Measurements from ENCODE around the gene SERPINB12. TPM values are rescaled to one million over a fixed set of nuclear protein-coding genes. Genes with fewer than 3 reads are reported as not detected.

SERPINB12 gene
- total RNA-seq, 2 experiments from 2014 or later, result not detected

DNA sequence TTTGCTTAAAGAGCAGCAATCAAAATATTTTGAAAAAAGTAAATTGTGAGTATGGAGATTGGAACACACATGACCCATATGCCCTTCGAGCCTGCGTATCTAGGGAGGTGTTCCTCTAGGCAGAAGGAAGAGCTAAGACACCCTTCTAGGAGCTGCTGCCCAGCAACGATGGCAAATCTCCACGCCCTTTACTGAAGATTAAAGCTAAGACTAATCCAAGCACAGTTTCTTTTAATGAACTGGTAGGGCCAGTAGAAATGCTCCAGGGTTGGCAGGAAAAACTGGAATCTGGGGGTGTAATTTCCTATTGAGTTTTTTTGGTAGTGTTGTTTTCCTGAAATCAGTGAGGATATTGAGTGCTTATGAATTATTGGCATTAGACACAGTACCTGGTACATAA, 44.3 kb downstream of the SERPINB12 start:
- H3K27me3 Mint-ChIP-seq, result peaks cover 3% of the 10 kb centered on the region
- DNase-seq, result no peak
- no peaks in the 10 kb centered on the region for H3K9me3 Mint-ChIP-seq
- POLR2A ChIA-PET, result no interaction called here
- H3K27ac Mint-ChIP-seq, result no peak overlapping the region
- H3K4me3 Mint-ChIP-seq, result no peak overlapping the region
- no peaks in the 10 kb centered on the region for H3K4me1 Mint-ChIP-seq (ENCODE audit: low read depth)
- H3K36me3 Mint-ChIP-seq, result no peaks in the 10 kb centered on the region
- CTCF ChIA-PET, result no interaction called here
- intact Hi-C loops (cut with micrococcal nuclease), result no loop called here

GRCh38 chr18:63586966-63587365, 44.8 kb downstream of the SERPINB12 start, which contains the start of gene SERPINB13:
Gene SERPINB13, plus strand, starts transcription at chr18:63587343. Its CDS starts 1,325 bp downstream, at chr18:63588668.
- CTCF ChIA-PET, result no interaction called here
- POLR2A ChIA-PET, result no interaction called here
- no peak for DNase-seq
- H3K9me3 Mint-ChIP-seq, result no peaks in the 10 kb centered on the region
- peaks cover 3% of the 10 kb centered on the region for H3K27me3 Mint-ChIP-seq
- intact Hi-C loops (cut with micrococcal nuclease), result no loop called here
- H3K4me3 Mint-ChIP-seq, result no peak within 1 kb of the TSS
- H3K36me3 Mint-ChIP-seq, result no peaks in the 10 kb centered on the region
- H3K4me1 Mint-ChIP-seq (ENCODE audit: low read depth), result no peaks in the 10 kb centered on the region
- no peak within 1 kb of the TSS for H3K27ac Mint-ChIP-seq

GRCh38 chr18:63588909-63589308, 46.7 kb downstream of the SERPINB12 start:
- no peak overlapping the region for H3K4me3 Mint-ChIP-seq
- ChIA-PET CTCF (no interaction called here), POLR2A (no interaction called here)
- H3K27ac Mint-ChIP-seq, result no peak overlapping the region
- no peaks in the 10 kb centered on the region for H3K4me1 Mint-ChIP-seq (ENCODE audit: low read depth)
- no peak for DNase-seq
- H3K9me3 Mint-ChIP-seq, result no peaks in the 10 kb centered on the region
- intact Hi-C loops (cut with micrococcal nuclease), result no loop called here
- peaks cover 5% of the 10 kb centered on the region for H3K27me3 Mint-ChIP-seq
- no peaks in the 10 kb centered on the region for H3K36me3 Mint-ChIP-seq

GRCh38 chr18:63590373-63590772, 48.2 kb downstream of the SERPINB12 start:
- no peaks in the 10 kb centered on the region for H3K4me1 Mint-ChIP-seq (ENCODE audit: low read depth)
- H3K9me3 Mint-ChIP-seq, result no peaks in the 10 kb centered on the region
- H3K27me3 Mint-ChIP-seq, result peaks cover 6% of the 10 kb centered on the region
- intact Hi-C loops (cut with micrococcal nuclease), result no loop called here
- H3K4me3 Mint-ChIP-seq, result no peak overlapping the region
- no peak for DNase-seq
- POLR2A ChIA-PET, result no interaction called here
- H3K36me3 Mint-ChIP-seq, result no peaks in the 10 kb centered on the region
- CTCF ChIA-PET, result no interaction called here
- no peak overlapping the region for H3K27ac Mint-ChIP-seq

DNA sequence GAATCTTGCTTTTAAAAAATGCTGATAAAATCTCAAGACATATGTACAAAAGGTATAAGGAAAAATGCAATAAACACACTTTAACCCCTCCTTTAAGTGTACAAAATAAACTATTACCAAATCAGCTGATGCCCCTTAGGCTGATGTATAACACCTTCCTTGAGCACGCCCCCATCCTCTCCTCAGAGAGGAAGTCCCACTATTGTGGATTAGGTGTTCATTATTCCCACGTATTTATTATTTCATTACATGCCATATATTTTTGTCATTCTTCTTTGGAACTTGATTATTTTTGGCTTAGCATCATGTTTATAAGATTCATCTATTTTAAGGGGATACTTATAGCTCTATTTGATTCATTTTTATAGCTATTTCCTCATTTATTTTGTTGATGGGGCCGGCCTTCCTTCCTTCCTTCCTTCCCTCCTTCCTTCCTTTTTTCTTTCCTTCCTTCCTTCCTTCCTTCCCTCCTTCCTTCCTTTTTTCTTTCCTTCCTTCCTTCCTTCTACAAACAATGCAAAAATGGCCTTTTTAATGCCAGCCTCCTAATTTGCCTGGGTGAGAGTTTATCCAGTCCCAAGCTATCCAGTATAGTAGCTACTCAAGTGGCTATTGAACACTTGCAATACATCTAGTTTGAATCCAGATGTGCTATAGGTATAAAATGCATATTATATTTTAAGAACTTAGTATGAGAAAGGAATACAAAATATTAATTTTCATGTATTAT, 49.0 kb downstream of the SERPINB12 start:
- H3K4me1 Mint-ChIP-seq (ENCODE audit: low read depth), result no peaks in the 10 kb centered on the region
- no peak for DNase-seq
- intact Hi-C loops (cut with micrococcal nuclease), result no loop called here
- no peak overlapping the region for H3K27ac Mint-ChIP-seq
- POLR2A ChIA-PET, result interaction anchor here (0.5 kb wide), 1 partner anchor 8 kb away, joined by 3 read pairs; no protein-coding TSS in a partner anchor
- CTCF ChIA-PET, result no interaction called here
- no peaks in the 10 kb centered on the region for H3K9me3 Mint-ChIP-seq
- peaks cover 3% of the 10 kb centered on the region for H3K27me3 Mint-ChIP-seq
- no peak overlapping the region for H3K4me3 Mint-ChIP-seq
- no peaks in the 10 kb centered on the region for H3K36me3 Mint-ChIP-seq

- intact Hi-C loops (cut with micrococcal nuclease), result no loop called here
- H3K36me3 Mint-ChIP-seq, result no peaks in the 10 kb centered on the region
Measured at GRCh38 chr18:63591725-63592124, 49.6 kb downstream of the SERPINB12 start.

GRCh38 chr18:63592471-63592870, 50.3 kb downstream of the SERPINB12 start:
- Mint-ChIP-seq H3K9me3 (no peaks in the 10 kb centered on the region), H3K36me3 (no peaks in the 10 kb centered on the region), H3K4me3 (no peak overlapping the region), H3K27me3 (peaks cover 3% of the 10 kb centered on the region), H3K4me1 (ENCODE audit: low read depth) (no peaks in the 10 kb centered on the region), H3K27ac (no peak overlapping the region)
- intact Hi-C loops (cut with micrococcal nuclease), result no loop called here
- ChIA-PET CTCF (no interaction called here), POLR2A (no interaction called here)
- no peak for DNase-seq

More at GRCh38 chr18:63591725-63592124, 49.6 kb downstream of the SERPINB12 start:
- CTCF ChIA-PET, result no interaction called here
- H3K4me1 Mint-ChIP-seq (ENCODE audit: low read depth), result no peaks in the 10 kb centered on the region
- DNase-seq, result no peak
- no peak overlapping the region for H3K4me3 Mint-ChIP-seq
- H3K27me3 Mint-ChIP-seq, result peaks cover 3% of the 10 kb centered on the region
- no peak overlapping the region for H3K27ac Mint-ChIP-seq
- no peaks in the 10 kb centered on the region for H3K9me3 Mint-ChIP-seq
- POLR2A ChIA-PET, result interaction anchor here (0.5 kb wide), 1 partner anchor 9 kb away, joined by 3 read pairs; no protein-coding TSS in a partner anchor

GRCh38 chr18:63596964-63597363, 54.8 kb downstream of the SERPINB12 start:
- no peaks in the 10 kb centered on the region for H3K9me3 Mint-ChIP-seq
- H3K27me3 Mint-ChIP-seq, result peaks cover 3% of the 10 kb centered on the region
- DNase-seq, result no peak
- CTCF ChIA-PET, result no interaction called here
- no peaks in the 10 kb centered on the region for H3K4me1 Mint-ChIP-seq (ENCODE audit: low read depth)
- intact Hi-C loops (cut with micrococcal nuclease), result no loop called here
- no peaks in the 10 kb centered on the region for H3K36me3 Mint-ChIP-seq
- POLR2A ChIA-PET, result no interaction called here
- H3K4me3 Mint-ChIP-seq, result no peak overlapping the region
- H3K27ac Mint-ChIP-seq, result no peak overlapping the region

- Mint-ChIP-seq H3K27ac (no peak overlapping the region), H3K9me3 (no peaks in the 10 kb centered on the region), H3K4me3 (no peak overlapping the region), H3K4me1 (ENCODE audit: low read depth) (no peaks in the 10 kb centered on the region), H3K36me3 (no peaks in the 10 kb centered on the region), H3K27me3 (peaks cover 2% of the 10 kb centered on the region)
- POLR2A ChIA-PET, result no interaction called here
- CTCF ChIA-PET, result interaction anchor here (1.0 kb wide), 1 partner anchor 9 kb away, joined by 3 read pairs; no protein-coding TSS in a partner anchor
- no peak for DNase-seq
- intact Hi-C loops (cut with micrococcal nuclease), result no loop called here
Measured at GRCh38 chr18:63603355-63603754, 61.2 kb downstream of the SERPINB12 start.

DNA sequence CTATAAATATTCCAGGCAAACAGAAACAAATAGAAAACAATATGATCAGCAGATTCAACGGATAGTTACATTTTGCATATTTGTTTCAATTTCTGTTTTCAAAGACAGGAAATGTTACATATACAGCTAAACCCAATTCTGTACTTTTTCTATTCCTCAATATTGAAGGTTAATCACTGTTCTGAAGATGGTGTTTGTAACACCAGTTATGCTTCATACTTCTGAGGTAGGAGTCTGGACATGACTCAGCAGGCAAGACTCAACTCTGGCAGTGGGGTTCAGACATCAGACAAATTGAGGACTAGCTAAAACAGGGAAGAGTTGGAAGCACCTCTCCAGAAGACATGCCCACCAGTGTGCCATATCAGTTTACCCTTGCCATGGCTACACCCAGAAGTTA, 61.6 kb downstream of the SERPINB12 start:
- Mint-ChIP-seq H3K9me3 (no peaks in the 10 kb centered on the region), H3K27ac (no peak overlapping the region), H3K36me3 (no peaks in the 10 kb centered on the region), H3K27me3 (peaks cover 2% of the 10 kb centered on the region), H3K4me1 (ENCODE audit: low read depth) (no peaks in the 10 kb centered on the region), H3K4me3 (no peak overlapping the region)
- ChIA-PET POLR2A (no interaction called here), CTCF (interaction anchor here (1.0 kb wide), 1 partner anchor 9 kb away, joined by 3 read pairs; no protein-coding TSS in a partner anchor)
- DNase-seq, result no peak
- intact Hi-C loops (cut with micrococcal nuclease), result no loop called here

DNA sequence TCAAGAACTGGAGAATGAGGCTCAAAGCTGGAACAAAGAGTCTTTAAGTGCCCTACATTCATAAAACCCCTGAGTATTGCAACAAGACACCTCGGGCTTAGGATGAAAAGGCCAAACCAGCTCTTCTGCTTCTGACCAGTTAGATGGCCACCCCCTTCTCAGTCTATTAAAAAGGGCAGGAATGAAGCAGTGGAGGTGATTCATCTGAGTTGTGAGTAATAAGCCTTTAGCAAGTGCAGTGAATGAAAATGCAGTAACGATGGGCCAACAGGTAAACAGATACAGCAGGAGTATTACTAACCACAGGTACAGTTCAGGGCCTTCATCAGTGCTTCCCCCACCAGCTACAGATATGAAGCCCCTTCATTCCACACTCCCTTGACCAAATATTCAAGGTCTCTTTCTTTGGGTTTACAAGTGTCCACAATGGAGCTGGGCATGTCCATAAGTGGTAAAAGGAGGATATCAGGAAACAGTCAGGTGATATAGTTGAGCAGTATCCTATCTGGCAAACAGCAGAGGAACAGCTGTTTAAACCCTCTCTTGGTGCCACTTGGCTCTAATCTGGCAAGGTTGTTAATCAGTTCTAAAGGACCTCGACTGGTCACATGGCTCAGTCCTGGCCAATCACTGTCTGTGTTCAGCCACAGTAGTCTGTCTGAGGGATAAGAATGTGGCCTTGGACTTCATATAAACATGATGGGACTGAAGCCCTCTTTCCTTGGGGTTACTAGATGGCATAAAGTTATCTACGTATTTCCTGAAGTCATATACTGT, 62.8 kb downstream of the SERPINB12 start:
- H3K27ac Mint-ChIP-seq, result no peak overlapping the region
- intact Hi-C loops (cut with micrococcal nuclease), result no loop called here
- no peaks in the 10 kb centered on the region for H3K4me1 Mint-ChIP-seq (ENCODE audit: low read depth)
- H3K4me3 Mint-ChIP-seq, result no peak overlapping the region
- no peaks in the 10 kb centered on the region for H3K9me3 Mint-ChIP-seq
- ChIA-PET POLR2A (no interaction called here), CTCF (interaction anchor here (1.2 kb wide), 1 partner anchor 27 kb away, joined by 3 read pairs; no protein-coding TSS in a partner anchor)
- no peak for DNase-seq
- peaks cover 2% of the 10 kb centered on the region for H3K27me3 Mint-ChIP-seq
- H3K36me3 Mint-ChIP-seq, result no peaks in the 10 kb centered on the region

DNA sequence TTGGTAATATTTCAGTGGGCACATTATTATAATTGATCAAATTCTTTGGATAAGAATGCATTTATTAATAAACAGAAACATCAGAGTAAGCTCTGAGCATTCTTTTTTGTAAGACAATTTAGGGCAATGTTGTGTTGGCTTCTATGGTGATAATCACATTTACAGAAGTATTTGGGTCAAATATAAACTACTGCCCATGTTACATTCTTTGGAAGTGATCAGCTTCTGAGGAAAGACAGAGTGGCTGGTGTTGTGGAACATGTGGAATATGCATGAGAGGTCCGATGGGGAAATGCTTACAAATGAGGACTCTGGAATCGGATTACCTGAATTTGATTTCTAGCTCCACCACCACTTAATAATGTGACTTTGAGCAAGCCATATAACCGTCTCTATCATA, 64.4 kb downstream of the SERPINB12 start:
- Mint-ChIP-seq H3K4me1 (ENCODE audit: low read depth) (no peaks in the 10 kb centered on the region), H3K27me3 (peaks cover 5% of the 10 kb centered on the region), H3K4me3 (no peak overlapping the region), H3K9me3 (no peaks in the 10 kb centered on the region), H3K36me3 (no peaks in the 10 kb centered on the region), H3K27ac (no peak overlapping the region)
- intact Hi-C loops (cut with micrococcal nuclease), result no loop called here
- POLR2A ChIA-PET, result no interaction called here
- no peak for DNase-seq
- CTCF ChIA-PET, result no interaction called here

- no peak overlapping the region for H3K27ac Mint-ChIP-seq
- no peaks in the 10 kb centered on the region for H3K36me3 Mint-ChIP-seq
- DNase-seq, result no peak
- H3K9me3 Mint-ChIP-seq, result no peaks in the 10 kb centered on the region
- H3K27me3 Mint-ChIP-seq, result peaks cover 5% of the 10 kb centered on the region
- intact Hi-C loops (cut with micrococcal nuclease), result no loop called here
- H3K4me1 Mint-ChIP-seq (ENCODE audit: low read depth), result no peaks in the 10 kb centered on the region
- H3K4me3 Mint-ChIP-seq, result no peak overlapping the region
- CTCF ChIA-PET, result no interaction called here
- POLR2A ChIA-PET, result no interaction called here
Measured at GRCh38 chr18:63613420-63613819, 71.3 kb downstream of the SERPINB12 start.
